ENCODE data around the gene STAMBPL1.

The STAMBPL1 gene

GRCh38 chr10:88916986-88917385 lies 36.9 kb downstream of the STAMBPL1 start:
- TF ChIP-seq CTCF (IDR thresholded peaks at IDR 0.05; ENCODE audit: control insufficient read depth, extremely low read depth, insufficient read depth) = no peak
- no peak overlapping the region for H3K4me3 ChIP-seq (ENCODE audit: low read depth, low read length)
- no peak for DNase-seq (ENCODE audit: low read depth)

GRCh38 chr10:88918191-88918905 lies 38.3 kb downstream of the STAMBPL1 start:
- DNase-seq (ENCODE audit: low read depth) = no peak
- TF ChIP-seq CTCF (IDR thresholded peaks at IDR 0.05; ENCODE audit: control insufficient read depth, extremely low read depth, insufficient read depth) = no peak
- H3K4me3 ChIP-seq (ENCODE audit: low read depth, low read length) = no peak overlapping the region

GRCh38 chr10:88919041-88919440 lies 39.0 kb downstream of the STAMBPL1 start:
- no peak overlapping the region for H3K4me3 ChIP-seq (ENCODE audit: low read depth, low read length)
- no peak for TF ChIP-seq CTCF (IDR thresholded peaks at IDR 0.05; ENCODE audit: control insufficient read depth, extremely low read depth, insufficient read depth)
- DNase-seq (ENCODE audit: low read depth) = no peak

GRCh38 chr10:88920198-88920597 lies 40.2 kb downstream of the STAMBPL1 start:
- no peak overlapping the region for H3K4me3 ChIP-seq (ENCODE audit: low read depth, low read length)
- no peak for DNase-seq (ENCODE audit: low read depth)
- TF ChIP-seq CTCF (IDR thresholded peaks at IDR 0.05; ENCODE audit: control insufficient read depth, extremely low read depth, insufficient read depth) = no peak

- H3K4me3 ChIP-seq (ENCODE audit: low read depth, low read length) = no peak overlapping the region
- no peak for DNase-seq (ENCODE audit: low read depth)
- TF ChIP-seq CTCF (IDR thresholded peaks at IDR 0.05; ENCODE audit: control insufficient read depth, extremely low read depth, insufficient read depth) = no peak
These were observed 41.0 kb downstream of the STAMBPL1 start for GRCh38 chr10:88920986-88921593.

- TF ChIP-seq CTCF (IDR thresholded peaks at IDR 0.05; ENCODE audit: control insufficient read depth, extremely low read depth, insufficient read depth) = no peak
- no peak overlapping the region for H3K4me3 ChIP-seq (ENCODE audit: low read depth, low read length)
- DNase-seq (ENCODE audit: low read depth) = no peak
These were observed 42.0 kb downstream of the STAMBPL1 start for GRCh38 chr10:88922041-88922440.

GRCh38 chr10:88923520-88923919 lies 43.5 kb downstream of the STAMBPL1 start:
- no peak overlapping the region for H3K4me3 ChIP-seq (ENCODE audit: low read depth, low read length)
- no peak for TF ChIP-seq CTCF (IDR thresholded peaks at IDR 0.05; ENCODE audit: control insufficient read depth, extremely low read depth, insufficient read depth)
- no peak for DNase-seq (ENCODE audit: low read depth)
